H54 (cell line): ENCODE data around the gene ELAVL1.

Experiments used
- DNase-seq: peaks from one replicate; pipeline ENCODE4 v3.0.0; 2011; ENCODE audit warnings: low spot score, mixed read lengths; ENCODE audit not compliant: insufficient read length
- FAIRE-seq: peaks from 3 replicates; lab custom pipeline; 2011; peaks lifted over from hg19 to GRCh38; lab: Jason Lieb, UNC
- POLR2A ChIP-seq: IDR thresholded peaks from 2 replicates; pipeline ENCODE4 v1.6.1; 2011; ENCODE audit warnings: low read depth, mild to moderate bottlenecking, low read length

The ELAVL1 gene

DNA sequence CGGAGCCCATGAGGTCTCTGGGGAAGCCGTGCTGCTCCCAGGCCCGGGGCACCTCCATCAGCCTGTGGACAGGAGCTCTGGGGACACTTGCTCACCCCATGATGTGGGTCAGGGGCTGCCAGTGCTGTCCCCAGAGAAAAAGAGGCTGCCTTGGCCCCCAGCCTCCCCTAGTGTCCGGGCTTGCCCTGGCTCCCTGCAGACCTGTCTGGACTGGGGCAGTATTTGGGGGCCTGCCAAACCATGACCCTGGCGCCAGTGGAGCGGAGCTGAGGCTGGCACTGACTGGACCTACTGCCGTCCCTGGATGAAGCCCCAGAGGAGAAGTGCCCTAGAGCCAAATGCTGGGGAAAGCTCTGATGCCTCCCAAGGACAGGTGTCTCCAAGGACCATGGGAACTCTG, 30.4 kb downstream of the ELAVL1 start:
- FAIRE-seq = no peak
- TF ChIP-seq POLR2A = no peak

GRCh38 chr19:7973883-7974282, 31.6 kb downstream of the ELAVL1 start:
- FAIRE-seq (no peak), DNase-seq (no peak)
- TF ChIP-seq POLR2A = no peak

More for the DNA sequence above, 30.4 kb downstream of the ELAVL1 start:
- DNase-seq = no peak

- FAIRE-seq (no peak), DNase-seq (no peak)
- no peak for TF ChIP-seq POLR2A
These were observed 33.6 kb downstream of the ELAVL1 start for GRCh38 chr19:7971553-7972520.

DNA sequence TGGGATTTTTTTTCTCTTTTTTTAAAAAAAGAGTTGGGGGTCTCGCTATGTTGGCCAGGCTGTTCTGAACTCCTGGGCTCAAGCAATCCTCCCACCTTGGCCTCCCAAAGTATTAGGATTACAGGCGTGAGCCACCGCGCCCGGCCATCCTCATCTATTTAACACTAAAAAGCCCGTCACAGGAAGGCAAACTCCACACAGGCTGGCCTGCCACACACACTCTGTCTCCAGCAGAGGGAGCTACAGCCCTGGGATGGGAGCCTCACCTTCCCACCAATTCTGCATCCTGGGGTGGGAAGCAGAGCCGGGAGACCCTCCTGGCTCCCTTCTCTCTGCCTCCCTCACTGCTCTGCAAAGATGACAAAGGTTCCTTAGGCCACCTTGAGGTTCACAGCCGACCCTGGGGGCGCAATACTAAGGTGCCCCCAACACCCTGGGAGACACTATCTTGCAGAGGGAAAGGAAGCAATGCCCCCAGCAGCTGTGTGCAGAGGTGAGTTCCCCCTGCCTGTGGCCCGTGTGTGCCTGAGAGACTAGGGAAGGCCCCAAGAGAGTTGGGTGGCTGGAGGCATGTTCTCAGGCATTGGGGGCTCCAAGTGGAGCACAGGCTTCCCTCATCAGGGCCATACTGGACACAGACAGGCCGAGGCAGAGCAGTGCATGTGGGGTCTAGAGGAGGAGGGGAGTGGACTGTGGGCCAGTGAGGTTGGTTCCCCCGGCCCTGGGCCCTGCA, 34.6 kb downstream of the ELAVL1 start:
- no peak for FAIRE-seq
- DNase-seq = peak; percentile 51
- no peak for TF ChIP-seq POLR2A

GRCh38 chr19:7969555-7969939, 35.9 kb downstream of the ELAVL1 start:
- FAIRE-seq (no peak), DNase-seq (no peak)
- TF ChIP-seq POLR2A = no peak

DNA sequence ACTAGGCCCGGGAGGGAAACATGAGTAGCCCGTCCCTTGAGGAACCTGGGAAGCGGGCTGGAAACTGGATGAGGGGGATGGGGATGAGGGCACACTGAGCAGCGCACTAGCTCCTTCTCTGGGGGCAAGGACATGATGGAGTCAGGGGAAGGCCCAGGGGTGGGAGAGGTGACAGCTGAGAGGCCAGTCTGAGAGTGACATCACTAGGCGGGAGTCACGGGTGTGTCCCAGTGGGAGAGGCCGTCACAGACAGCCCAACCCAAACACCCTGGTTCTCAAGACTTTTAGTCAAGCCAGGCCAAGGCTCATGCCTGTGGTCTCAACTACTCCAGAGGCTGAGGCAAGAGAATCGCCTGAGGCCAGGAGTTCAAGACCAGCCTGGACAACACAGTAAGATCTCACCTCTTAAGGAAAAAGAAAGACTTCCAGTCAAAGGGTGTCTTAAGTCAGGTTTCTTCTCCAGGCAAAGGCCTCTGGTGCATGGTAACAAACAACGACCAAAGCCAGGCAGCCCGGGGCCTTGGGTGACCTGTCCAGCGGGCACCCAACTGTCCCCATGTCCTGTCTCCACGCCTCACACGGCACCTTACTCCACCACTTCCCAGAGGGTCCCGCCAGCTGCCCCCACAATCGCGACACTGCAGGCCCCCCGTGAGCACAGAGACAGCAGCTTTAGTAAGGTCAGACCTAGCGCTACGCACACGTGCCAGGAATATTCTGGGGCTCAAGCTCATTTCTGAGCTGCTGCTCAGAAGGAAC, 36.5 kb downstream of the ELAVL1 start:
- FAIRE-seq (no peak), DNase-seq (no peak)
- no peak for TF ChIP-seq POLR2A

- no peak for FAIRE-seq
- no peak for TF ChIP-seq POLR2A
- no peak for DNase-seq
These were observed 37.2 kb downstream of the ELAVL1 start for GRCh38 chr19:7968008-7968795.

DNA sequence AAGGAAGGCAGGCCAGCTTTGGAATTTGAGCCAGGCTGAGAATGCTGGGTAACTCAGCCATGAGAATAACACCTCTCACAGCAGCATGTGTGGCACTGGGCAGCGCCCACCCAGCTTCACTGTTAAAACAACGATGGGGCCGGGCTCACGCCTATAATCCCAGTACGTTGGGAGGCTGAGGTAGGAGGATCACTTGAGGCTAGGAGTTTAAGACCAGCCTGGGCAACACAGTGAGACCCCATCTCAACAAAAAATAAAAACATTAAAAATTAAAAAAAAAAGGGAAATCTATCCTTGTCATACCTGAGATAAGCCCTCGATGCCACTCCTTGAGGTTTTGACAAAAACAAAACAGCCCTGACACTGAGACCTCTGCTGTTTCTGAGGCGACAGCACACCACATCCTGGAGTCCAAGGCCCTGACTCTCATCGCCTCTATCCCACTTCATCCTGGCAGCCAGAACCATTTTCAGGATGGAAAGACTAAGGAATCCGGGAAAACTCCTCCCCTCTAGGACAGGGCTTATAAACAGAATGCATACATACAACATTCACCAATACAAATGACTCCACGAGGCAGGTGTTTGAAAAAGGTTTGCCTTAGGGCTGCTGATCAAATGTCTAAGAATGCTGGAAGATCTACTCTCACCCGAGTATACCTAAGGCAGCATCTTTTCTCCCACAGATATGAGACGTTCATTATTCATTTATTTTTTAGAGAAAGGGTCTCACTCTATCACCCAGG, 39.3 kb downstream of the ELAVL1 start:
- no peak for TF ChIP-seq POLR2A
- DNase-seq = no peak
- no peak for FAIRE-seq

DNA sequence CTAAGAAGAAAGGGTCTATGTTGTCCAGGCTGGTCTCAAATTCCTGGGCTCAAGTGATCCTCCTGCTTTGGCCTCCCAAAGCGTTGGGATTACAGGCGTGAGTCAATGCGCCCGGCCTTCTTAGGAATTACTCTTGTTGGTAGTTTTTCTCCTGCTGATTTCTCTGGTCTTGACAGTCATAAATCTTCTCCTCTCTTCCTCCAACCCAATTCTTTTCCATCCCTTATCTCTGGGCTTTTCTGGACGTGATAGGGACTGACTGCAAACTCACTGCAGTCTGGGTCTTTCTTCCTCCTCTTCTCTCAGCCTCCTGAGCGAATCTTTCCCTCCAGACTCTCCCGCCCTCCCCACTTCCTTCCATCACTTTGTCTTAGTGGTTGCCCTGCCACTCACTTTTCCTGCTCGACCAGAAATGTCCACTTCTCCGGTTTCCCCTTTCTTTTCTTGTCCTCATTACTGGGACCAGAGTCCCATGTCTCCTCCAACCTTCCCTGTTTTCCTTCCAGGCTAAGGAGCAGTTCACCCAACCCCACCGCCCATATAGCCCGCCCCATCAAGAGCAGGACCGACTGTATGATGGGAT, 40.1 kb downstream of the ELAVL1 start:
- no peak for DNase-seq

DNA sequence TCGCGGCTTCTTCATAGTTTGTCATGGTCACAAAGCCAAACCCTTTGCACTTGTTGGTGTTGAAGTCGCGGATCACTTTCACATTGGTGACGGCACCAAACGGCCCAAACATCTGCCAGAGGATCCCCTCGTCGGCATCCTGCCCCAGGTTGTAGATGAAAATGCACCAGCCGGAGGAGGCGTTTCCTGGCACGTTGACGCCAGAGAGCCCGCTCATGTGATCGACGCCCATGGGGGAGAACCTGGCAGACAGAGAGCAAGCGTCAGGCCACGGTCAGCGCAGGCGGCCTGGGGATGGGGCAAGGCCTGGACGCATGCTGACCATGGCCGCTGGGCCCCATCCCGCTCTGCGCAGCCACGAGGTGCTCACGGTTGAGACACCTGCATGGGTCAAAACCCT, 41.9 kb downstream of the ELAVL1 start:
- TF ChIP-seq POLR2A = no peak
- FAIRE-seq (no peak), DNase-seq (no peak)

More for the DNA sequence above, 40.1 kb downstream of the ELAVL1 start:
- FAIRE-seq = no peak
- no peak for TF ChIP-seq POLR2A

- FAIRE-seq (no peak), DNase-seq (no peak)
- TF ChIP-seq POLR2A = no peak
These were observed 42.7 kb downstream of the ELAVL1 start for GRCh38 chr19:7962644-7963268.
